8988T (cell line): ENCODE data around the gene SLMAP.

ENCODE experiments used
- DNase-seq: peaks from one replicate; pipeline ENCODE4 v3.0.0; 2011

Gene SLMAP

GRCh38 chr3:57948781-57949242 is 192.7 kb downstream of the SLMAP start:
- DNase-seq = no peak

GRCh38 chr3:57949344-57949743 is 193.2 kb downstream of the SLMAP start:
- DNase-seq = no peak

DNA sequence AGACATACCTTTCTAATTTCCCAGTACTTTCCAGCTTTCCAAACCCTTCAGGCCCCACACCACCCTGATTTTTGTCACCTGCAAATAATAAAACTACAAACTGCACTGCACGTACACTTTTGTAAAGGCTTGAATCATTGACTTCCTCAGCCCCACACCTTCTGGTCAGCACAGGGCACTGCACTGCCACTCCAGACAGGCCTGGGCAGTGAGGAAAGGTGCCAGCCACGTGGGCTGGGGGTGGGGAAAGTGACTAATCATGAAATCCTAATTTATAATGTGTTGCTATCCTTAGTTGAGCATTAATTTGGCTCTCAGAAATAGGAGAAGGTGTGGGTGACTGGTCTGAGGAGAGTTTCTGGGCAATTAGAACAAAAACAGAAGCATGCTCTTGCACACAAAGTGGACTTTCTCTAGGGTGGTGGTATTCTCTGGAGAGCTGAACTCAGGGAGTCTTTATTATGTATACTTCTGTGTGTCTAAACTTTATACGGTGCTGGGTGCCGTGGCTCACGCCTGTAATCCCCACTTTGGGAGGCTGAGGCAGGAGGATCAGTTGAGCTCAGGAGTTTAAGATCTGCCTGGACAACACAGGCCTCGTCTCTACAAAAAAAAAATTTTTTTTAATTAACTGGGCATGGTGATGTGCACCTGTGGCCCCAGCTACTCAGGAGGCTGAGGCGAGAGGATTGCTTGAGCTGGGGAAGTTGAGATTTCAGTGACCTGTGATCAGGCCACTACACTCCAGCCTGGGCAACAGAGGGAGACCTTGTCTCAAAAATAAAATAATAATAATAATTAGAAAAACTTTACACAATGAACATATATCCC is 193.9 kb downstream of the SLMAP start:
- DNase-seq = no peak

- DNase-seq = peak; percentile 69
These were observed 195.2 kb downstream of the SLMAP start for GRCh38 chr3:57951066-57951882.

DNA sequence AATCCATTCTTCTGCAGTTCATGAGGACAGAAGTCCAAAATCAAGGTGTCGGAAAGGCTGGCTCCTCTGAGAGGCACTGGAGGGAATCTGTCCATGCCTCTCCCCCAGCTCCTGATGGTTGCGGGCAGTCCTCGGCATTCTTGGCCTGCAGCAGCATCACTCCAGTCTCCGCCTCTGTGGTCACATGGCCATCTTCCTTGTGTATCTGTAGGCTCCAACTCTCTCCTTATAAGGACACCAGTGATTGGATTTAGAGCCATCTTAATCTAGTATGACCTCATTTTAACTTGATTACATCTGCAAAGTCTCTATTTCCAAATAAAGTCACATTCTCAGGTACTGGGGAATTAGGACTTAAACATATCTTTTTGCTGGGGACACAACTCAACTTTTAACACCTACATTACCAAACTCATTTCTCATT is 196.1 kb downstream of the SLMAP start:
- DNase-seq = no peak

DNA sequence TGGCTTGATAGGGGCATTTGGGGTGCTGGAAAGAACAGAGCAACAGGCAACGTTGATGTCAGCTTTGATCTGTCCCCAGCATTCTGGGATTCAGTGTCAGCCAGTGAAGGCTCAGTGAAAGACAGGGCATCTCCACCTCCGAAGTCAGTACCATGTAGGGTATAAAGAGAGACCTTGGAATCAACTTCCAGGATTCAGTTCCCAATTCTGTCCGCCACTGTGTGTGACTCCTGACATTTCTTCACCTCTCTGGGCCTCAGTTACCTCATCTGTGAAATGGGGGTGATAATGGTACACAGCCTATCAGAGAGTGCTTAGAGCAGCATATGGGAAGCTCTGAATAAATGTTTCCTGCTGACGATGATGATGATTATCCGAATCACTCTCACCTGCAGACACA is 196.5 kb downstream of the SLMAP start:
- DNase-seq = no peak

DNA sequence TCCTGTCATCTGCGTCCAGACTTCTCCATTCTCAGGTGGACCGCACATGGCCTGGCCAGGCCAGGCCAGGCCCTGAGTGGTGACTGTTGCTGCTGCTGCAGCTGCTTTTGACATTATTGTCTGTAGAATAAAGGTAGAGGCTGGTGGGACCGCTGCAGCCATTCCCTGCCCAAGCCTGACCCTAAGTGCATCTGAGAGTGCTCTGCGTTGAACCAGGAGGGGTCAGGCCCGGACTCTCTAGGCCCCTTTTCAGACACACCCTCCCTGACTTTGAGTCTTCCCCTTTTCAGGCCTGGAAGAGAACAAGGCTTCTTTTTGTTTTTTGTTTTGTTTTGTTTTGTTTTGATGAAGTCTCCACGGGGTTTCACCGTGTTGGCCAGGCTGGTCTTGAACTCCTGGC is 197.5 kb downstream of the SLMAP start:
- DNase-seq = no peak

- DNase-seq = no peak
These were observed 200.2 kb downstream of the SLMAP start for GRCh38 chr3:57956119-57956832.

DNA sequence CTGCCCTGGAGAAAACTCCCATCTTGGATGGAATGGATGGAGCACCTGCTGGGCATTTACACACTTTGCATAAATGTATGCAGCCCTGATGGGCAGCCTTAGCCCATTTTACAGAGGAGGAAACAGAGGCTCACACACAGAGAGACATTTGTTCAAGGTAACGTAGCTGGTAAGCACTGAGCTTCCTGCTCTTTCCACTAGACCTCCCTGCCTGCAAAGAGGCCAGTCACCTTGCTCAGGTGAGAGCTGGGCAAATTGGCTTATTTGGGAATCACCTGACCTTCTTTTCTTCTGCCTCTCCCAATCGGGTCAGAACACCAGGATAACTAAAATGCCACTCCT is 200.7 kb downstream of the SLMAP start:
- DNase-seq = no peak

DNA sequence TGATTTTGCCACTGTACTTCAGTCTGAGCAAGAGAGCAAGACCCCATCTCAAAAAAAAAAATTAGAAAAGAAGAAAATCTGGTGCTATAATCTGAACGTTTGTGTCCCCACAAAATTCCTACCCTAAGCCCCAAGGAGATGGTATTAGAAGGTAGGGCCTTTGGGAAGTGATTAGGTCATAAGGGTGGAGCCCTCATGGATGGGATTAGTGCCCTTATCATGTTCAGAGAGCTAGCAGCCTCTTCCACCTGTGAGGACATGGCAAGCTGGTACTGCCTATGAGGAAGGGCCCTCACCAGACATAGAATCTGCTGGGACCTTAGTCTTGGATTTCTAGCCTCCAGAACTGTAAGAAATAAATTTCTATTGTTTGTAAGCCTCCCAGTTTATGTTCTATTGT is 201.7 kb downstream of the SLMAP start:
- DNase-seq = no peak

- no peak for DNase-seq
These were observed 202.7 kb downstream of the SLMAP start for GRCh38 chr3:57958642-57959422.

GRCh38 chr3:57959423-57960173 is 203.5 kb downstream of the SLMAP start:
- DNase-seq = no peak

- no peak for DNase-seq
These were observed 204.0 kb downstream of the SLMAP start for GRCh38 chr3:57960174-57960505.

DNA sequence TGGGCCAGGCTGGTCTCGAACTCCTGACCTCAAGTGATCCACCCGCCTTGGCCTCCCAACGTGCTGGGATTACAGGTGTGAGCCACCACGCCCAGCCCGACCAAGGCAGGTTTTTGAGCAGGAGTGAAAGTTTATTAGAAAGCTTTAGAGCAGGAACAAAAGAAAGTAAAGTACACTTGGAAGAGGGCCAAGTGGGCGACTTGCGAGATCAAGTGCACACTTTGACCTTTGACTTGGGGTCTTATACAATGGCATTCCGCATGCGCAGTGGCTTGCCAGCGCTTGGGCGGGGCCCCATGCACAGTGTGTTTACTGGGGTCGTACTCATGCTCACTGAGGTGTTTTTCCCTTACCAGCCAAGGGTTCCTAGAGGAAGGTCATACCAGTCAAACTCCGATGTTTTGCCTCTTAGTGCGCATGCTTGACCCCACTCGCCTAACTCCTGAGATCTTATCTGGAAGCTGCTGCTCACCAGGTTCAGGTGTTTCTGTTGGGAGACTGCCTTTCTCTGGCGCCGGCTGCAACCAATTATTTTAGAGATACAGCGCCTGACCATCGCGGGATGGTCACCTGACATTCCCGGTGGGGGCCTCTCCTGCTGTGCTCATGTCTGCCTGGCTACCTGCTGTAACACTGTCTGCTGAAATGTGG is 205.2 kb downstream of the SLMAP start:
- DNase-seq = no peak

DNA sequence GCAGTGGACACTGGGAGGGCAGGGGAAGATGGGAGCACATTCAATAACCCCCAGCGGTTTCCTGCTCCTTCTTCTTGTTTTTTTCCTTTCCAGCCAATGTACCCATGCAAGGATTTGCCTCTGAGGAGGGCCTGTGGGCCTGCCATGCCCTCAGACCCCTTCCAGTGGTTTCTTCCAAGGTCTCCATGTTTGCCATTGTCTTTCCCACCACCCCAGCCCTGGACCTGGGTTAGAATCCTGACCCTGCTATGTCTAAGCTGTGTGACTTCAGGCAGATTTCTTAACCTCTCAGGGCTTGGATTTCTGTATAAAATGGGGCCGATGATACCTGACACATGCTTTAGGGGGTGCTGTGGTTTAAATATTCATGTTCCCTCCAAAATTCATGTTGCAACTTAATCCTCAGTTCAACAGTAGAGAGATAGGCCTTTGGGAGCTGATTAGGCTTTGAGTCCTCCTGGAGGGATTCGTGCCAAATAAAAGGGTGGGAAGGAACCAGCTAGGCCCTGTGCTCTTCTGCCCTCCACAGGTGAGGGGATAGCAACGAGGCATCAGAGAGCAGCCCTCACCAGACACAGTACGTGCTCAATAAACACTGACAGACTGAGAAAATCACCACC is 205.8 kb downstream of the SLMAP start:
- no peak for DNase-seq

- DNase-seq = no peak
These were observed 206.3 kb downstream of the SLMAP start for GRCh38 chr3:57962448-57962834.

DNA sequence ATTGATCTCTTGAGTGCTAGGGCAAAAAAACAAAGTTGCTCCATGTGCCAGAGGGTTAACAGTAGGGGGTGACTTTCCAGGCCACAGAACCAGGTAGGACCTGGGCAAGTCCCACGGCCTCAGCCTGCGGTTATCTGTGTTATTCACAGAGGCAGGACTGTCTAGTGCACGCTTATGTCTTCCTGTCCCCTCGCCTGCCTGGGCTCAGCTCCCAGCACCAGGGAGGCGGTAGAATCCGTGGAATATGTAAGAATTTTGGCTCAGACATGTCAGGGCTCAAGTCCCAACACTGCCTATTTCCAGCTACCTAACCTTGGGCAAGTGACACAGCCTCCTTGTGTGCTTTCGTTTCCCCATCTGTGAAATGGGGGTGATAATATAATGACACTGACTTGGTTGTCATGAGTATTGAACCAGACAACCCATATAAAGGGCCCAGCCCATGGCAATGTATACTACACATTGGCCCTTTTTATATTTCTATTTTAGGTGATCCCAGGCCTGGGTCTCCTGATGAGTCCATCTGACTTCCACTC is 207.8 kb downstream of the SLMAP start:
- DNase-seq = no peak

GRCh38 chr3:57966829-57967228 is 210.7 kb downstream of the SLMAP start:
- DNase-seq = no peak

- DNase-seq = no peak
These were observed 211.5 kb downstream of the SLMAP start for GRCh38 chr3:57967590-57967989.

DNA sequence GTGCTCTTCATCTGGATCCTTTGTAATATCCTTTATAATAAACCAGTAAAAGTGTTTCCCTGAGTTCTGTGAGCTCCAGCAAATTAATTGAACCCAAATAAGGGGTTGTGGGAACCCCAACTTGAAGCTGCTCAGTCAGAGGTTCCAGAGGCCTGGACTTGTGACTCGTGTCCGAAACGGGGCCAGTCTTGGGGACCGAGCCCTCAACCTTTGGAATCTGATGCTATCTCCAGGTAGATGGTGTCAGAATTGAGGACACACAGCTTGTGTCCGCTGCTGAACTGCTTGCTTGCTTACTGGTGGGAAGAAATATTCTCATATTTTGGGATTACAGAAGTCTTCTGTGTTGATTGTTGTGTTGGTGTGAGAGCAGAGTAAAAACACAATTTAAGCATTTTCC is 212.4 kb downstream of the SLMAP start:
- DNase-seq = no peak

DNA sequence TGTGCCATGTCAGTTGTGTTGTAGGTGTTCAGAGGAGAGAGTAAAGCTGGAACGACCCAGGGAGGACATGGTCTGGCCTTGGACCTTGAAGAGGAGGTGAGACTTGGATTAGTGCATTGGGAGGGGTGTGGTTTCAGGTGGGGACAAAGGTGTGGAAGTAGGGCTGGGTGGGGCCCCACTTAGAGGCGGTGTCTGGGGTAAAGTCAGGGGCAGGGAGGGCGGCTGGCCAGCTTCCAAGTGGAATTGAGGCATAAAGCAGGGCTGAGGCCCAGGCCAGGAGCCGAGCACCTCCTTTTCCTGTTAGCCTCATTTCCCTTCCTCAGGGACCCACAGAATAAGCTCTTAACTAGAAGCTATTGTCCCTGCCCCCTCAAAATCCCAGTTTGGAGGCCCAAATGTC is 215.9 kb downstream of the SLMAP start:
- no peak for DNase-seq
